GM12875 (cell line): ENCODE measurements around the gene ZBTB9.

Experiments
- H3K4me3 ChIP-seq: one replicate; pipeline ENCODE4 v1.5.1; 2011; ENCODE audit warnings: low read depth, low read length, control low read depth
- CTCF ChIP-seq: IDR thresholded peaks from 2 replicates; pipeline ENCODE4 v1.5.1; 2011; ENCODE audit warnings: low read depth, mild to moderate bottlenecking, control low read depth, inconsistent platforms, low read length, moderate library complexity, borderline replicate concordance; ENCODE audit not compliant: insufficient read depth

The ZBTB9 gene

DNA sequence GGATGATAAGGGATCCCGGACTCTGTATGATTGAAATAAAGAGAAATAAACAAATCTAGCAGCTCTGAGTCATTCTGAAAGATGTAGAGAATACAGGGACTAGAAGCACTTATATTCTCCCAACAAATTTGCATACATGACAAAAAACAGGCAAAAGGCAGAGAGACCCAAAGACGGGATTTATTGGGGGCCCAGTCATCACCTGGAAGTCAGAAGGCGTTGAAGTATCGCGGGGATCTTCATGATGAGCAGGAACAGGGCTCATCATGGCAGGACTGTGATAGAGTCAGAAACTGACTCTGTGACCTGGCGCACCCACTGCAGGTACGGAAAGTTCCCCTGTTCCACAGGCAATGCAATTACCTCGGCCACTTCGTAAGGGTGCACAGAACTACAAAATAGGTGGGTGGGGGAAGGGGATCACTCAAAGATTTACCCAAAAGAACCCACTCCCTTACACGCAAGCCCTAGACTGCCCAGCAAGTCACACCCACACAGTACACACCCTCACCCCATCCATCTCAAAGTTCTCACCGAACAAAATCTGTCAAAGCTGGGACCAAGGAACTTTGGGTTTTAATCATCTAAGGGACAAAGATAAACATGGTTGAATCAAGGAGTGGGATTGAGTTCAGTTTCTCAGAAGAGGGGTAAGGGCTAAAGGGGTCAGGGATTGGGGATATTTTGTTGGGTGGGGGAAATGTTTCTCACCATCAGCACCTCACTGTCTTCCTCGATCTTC lies 37.8 kb upstream of the ZBTB9 start:
- TF ChIP-seq CTCF = no peak

DNA sequence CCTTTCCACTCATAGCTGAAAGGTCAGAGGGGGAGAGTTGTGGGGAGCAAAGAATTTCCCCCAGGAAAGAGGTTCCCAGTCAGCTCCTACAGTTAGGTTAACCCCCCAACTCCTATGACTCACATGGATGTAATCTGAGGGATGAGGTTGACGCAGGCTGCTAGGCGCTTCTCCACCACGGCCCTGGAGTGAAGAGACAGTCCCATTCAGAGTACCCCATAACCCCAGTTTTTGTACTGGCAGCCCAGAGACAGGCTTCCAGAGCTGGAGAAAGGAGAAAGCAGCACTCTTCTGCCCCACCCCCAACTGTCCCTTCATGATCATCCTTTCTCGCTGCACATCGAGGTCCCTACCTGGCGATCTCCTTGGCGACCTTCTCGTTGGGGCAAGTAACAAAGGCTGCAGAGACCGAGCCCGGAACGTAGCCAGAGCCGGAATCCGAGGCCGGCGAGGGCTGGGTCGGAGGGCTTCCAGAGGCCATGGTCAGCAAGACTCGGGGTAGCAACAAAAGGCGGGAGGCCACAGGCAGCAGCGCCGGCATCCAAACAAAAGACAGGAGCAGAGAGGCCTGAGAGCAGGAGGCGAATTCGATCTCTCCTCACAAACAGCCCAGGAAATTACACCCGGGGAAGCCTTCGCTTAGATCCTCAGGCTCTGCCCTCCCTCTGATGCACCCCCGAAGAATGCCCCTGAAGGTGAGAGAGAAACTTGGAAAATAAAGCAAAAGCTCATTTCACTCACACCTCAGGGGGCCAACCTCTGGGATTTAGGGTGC lies 37.1 kb upstream of the ZBTB9 start:
- TF ChIP-seq CTCF = no peak
- peak overlapping the region; percentile 54 for H3K4me3 ChIP-seq

More for the DNA sequence above, 37.8 kb upstream of the ZBTB9 start:
- peak overlapping the region; percentile 54 for H3K4me3 ChIP-seq

GRCh38 chr6:33417903-33418689 lies 36.3 kb upstream of the ZBTB9 start, which contains the start of gene CUTA:
CUTA (minus strand) TSS chr6:33418107; CDS start chr6:33418000, 107 bp downstream.
- peak; percentile 48; the same call in 1 of the 2 replicates for TF ChIP-seq CTCF
- H3K4me3 ChIP-seq = peak within 1 kb of the TSS; percentile 54

DNA sequence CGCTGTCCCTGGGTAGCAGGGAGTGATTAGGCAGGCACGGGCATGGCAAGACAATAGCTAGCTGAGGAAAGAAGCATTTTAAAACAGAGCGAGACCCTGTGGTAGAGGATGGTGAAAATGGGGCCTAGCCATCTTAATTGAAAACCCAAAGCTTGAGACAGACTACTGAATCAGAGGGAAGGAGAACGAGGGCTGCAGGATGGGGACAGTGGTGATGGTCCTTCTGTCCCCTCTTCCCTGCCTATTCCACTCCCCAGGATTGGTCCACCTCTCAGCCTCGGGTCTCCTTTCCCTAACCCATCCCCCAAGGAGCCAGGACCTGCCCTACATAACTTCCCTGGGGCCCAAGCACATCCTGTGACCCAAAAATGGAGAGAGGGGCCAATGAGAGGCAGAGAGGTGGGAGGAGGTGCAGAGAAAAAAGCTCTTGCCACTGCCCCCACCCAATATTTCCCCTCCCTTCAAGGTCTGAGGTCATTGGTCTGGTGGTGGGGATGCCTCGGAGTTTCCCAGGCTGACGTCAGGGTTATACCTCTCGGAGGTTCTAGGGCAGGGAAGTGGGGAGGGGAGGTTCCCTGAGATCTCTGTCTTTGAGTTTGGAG lies 35.6 kb upstream of the ZBTB9 start:
- peak overlapping the region; percentile 22 for H3K4me3 ChIP-seq
- no peak for TF ChIP-seq CTCF

DNA sequence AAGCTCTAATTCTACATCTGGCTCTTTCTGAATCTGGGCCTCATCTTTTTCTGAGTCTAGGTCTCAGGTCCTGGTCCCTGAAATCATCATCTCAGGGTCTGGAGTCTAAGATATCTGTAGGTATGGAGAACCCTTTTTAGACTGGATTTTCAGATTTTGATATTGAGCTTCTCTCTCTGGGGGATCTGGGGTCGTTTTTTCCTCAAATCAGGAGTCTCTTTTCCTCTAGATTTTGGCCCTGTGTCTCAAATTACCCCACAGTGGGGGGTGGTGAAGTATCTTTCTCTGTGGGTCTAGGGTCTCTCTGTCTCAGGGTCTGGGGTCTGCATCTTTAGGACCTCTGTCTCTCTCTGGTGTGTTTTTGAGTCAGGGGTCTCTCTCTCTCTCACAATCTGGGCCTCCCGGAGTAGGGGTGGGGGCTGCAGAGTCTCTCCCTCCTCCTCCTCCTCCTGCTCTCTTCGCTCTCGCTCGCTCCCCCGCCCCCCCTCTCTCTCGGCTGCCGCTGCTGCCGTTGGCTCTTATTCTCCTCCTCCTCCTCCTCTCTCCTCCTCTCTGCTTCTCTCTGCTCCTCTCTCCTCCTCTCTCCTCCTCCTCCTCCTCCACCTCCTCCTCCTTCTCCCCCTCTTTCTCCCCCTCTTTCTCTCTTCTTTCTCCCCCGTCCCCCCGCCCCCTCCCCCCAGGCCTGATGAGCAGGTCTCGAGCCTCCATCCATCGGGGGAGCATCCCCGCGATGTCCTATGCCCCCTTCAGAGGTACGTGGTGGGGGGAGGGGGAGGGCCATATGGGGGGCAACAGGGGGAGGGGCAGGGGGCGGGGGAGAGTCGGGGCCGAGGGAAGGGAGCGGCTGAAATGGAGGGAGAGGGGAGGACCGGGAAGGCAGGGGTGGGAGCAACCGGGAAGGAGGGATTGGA lies 34.5 kb upstream of the ZBTB9 start, which contains the start of gene SYNGAP1:
Gene SYNGAP1, plus strand, starts transcription at position 486 of the 911 bp plus-strand sequence. Its CDS starts 200 bp downstream, at position 686.
- TF ChIP-seq CTCF = no peak
- no peak within 1 kb of the TSS for H3K4me3 ChIP-seq
